ENCODE data around the gene ANKS1B. TPM values are rescaled to one million over a fixed set of nuclear protein-coding genes. Genes with fewer than 3 reads are reported as not detected.

Gene ANKS1B
- polyA plus RNA-seq, 12 donors: 1.5 to 4.0 (median 2.7) TPM; not detected in 2

GRCh38 chr12:98951406-98951805 is 1033.3 kb downstream of the ANKS1B start:
- DNase-seq: no peak

- DNase-seq: no peak
Observed at GRCh38 chr12:98948343-98948949, 1036.3 kb downstream of the ANKS1B start.

DNA sequence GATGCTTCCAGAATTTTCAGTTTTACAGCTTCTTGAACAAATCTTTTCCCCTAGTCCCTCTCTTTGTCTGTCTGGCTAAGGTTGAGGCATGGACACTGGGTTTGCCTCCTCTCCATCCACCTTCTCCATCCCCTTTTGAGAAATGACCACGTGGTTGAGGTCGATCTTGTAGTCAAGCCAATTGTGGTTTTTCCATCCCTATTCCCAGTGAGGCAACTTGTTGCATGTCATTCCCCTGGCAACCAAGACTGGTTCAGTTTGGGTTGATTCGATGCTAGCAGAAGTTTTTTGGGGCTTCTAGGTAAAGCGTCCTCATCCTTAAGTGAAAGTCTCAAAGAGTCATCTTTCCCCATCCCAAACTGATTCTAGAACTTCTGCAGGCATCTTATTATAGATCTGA is 1038.9 kb downstream of the ANKS1B start:
- DNase-seq: no peak

DNA sequence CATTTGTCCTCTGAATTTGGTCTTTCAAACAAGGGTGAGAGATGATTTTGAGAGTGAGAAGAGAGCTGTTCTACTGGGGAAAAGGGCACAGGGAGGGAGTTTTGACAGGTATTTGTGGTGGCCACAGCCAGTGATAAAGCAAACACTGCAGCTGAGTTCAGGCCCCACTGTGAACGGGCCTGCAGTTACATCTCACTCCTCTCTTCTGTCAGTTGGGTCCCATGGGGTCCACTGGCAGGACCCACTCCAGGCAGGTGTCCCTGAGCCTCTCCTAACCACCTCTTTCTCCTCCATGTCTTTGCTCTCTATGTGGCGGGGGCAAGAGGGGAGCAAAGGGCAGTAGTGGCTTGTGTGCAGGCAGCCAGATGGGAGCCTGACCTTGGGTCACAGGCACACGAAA is 1044.8 kb downstream of the ANKS1B start:
- DNase-seq: no peak

DNA sequence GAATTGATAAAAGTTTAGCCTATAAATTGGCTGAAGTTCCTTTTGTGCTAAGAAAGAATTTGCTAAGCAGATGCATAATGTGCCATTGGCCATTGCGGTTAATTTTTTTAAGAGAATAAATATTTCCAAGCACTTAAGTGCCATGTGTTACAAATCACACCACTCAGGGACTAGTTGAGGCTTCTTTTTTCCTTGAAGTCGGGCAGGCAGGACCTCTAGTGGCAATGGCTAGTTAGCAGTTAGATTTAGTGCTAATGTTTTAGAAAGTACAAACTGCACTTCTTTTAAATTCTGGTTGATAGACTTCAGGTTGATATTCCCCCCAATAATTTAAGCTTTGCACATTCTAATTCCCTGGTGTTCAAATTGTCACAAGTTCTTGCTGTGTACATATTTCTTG is 1045.4 kb downstream of the ANKS1B start:
- no peak for DNase-seq

- no peak for DNase-seq
Observed at GRCh38 chr12:98935847-98936246, 1048.9 kb downstream of the ANKS1B start.

- DNase-seq: no peak
Observed at GRCh38 chr12:98922871-98923270, 1061.9 kb downstream of the ANKS1B start.

DNA sequence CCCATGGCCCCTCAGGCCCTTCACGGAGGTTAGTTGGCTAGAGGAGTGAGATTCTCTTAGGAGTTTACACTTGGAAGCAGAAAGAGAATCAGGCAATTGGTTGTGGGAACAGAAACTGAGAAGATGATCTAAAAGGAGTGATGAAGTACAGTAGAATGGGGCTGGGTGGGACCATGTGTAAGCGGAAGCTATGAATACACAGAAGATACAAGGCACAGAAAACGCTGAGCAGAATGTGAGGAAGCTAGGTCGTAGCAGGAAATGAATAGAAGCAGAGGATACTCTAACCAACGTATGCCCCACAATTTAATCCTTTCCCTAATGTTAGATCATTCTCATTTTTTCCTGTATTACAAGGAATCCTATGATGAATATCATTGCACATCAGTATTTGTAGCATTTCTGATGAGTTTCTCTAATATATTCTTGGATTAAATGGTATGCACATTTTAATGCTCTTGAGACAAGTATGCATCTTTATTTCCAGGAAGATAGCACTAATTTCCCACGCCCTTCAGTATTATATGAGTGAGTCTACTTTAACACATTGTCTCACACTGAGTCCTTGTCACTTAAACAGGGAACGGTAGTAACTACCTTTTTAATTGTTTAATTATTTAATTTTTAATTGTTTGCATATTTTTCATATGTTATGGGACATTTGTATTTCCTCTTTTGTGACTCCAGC is 1066.4 kb downstream of the ANKS1B start:
- no peak for DNase-seq

- no peak for DNase-seq
Observed at GRCh38 chr12:98916106-98916505, 1068.6 kb downstream of the ANKS1B start.

- DNase-seq: no peak
Observed at GRCh38 chr12:98912401-98912974, 1072.2 kb downstream of the ANKS1B start.

DNA sequence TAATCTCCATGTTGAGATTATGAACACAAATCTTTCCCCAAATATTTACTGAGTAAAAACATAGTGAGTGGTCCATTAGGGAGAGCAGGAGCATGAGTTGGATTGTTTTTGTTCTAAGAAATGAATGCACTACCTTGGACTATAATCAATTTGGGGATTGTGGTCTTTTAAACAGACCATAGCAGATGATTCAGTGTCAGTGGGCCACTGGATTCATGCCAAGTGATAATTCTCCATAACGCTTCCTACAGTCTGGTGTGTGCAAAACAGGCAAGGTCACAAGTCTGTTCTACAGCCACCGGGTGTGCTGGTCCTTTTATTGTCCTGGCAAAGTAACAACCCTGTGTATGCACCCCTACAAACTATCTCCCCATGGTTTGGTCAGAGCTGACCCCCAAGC is 1073.3 kb downstream of the ANKS1B start:
- DNase-seq: no peak

- DNase-seq: no peak
Observed at GRCh38 chr12:98909746-98910145, 1075.0 kb downstream of the ANKS1B start.

GRCh38 chr12:98908866-98909265 is 1075.9 kb downstream of the ANKS1B start:
- no peak for DNase-seq

- no peak for DNase-seq
Observed at GRCh38 chr12:98903875-98904274, 1080.9 kb downstream of the ANKS1B start.

- no peak for DNase-seq
Observed at GRCh38 chr12:98901189-98901588, 1083.5 kb downstream of the ANKS1B start.

DNA sequence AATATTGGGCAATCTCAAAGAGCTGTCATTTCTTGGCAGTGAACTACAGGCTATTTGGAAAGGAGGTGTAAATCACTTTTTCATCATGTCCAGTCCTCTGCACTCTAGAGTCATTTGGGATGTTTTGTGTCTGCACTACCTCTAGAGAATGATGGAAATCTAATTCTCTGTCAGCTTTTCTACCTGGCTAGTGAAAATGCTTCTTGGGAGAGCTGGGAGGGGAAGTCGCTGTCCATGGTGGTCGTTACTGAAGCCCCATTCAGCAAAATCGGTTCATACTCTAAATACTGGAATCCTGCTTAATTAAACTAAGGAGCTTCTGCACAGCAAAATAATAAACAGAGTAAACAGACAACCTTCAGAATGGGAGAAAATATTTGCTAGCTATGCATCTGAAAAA is 1087.8 kb downstream of the ANKS1B start:
- peak; percentile 37 for DNase-seq

- DNase-seq: no peak
Observed at GRCh38 chr12:98895086-98895651, 1089.6 kb downstream of the ANKS1B start.

DNA sequence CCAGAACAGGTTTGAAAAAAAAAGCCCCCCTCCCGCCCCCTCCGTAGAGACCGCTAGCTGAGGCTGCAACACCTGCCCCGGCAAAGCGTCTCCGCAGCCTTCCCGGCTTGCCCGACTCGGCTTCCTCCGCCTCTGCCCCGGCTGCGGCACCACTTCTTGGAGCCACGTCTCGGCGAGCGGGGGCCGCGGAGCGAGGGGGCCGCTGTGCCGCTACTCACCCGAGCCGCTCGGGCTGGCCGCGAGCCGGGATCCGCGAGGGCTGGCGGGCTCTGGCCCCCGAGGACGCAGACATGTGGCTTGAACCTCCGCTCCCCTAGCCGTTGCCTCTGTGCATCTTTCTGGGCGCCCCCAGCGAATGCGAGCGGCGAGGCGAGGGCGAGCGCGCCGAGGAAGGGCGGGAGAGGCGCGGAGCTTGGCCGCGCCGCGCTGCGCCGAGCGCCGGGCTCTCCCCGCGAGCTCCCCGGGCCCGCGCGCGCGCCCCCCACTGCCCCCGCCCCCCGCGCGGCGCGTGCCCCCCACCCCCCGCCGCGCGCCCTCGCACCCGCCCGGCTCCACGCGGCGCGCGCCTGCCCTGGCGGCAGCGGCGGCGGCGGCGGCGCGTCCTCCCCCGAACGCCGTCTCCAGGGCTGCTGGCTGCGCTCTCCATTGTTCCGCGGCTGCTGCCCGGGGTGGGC is 1090.2 kb downstream of the ANKS1B start:
- no peak for DNase-seq

GRCh38 chr12:98893675-98894411 is 1090.9 kb downstream of the ANKS1B start:
- no peak for DNase-seq

- DNase-seq: no peak
Observed at GRCh38 chr12:98893126-98893674, 1091.5 kb downstream of the ANKS1B start.

- DNase-seq: no peak
Observed at GRCh38 chr12:98885778-98886177, 1099.0 kb downstream of the ANKS1B start.
